HCT116 (cell line): ENCODE data around the gene ABHD4. TPM values are rescaled to one million over a fixed set of nuclear protein-coding genes. Genes with fewer than 3 reads are reported as not detected.

Experiments used
- ATAC-seq: fragments of 200-7000 bp; cut with Tn5 transposase; 2 replicates; pipeline ENCODE4 v1.9.1; 2020; ENCODE audit warnings: mild to moderate bottlenecking, moderate library complexity
- BruUV-seq: library from RNA; stranded (reverse); fragments of 400-500 nt; replicated peaks from 2 replicates; lab custom pipeline; 2021; lab: Mats Ljungman, UMichigan
- CTCF ChIA-PET: fragments of 300-600 bp; sonication (Branson Sonifier 250); formaldehyde crosslinking; loops from one replicate; lab custom pipeline; 2021; ENCODE audit warnings: antibody characterized with exemption; lab: Charles Lee
- POLR2A ChIA-PET: fragments of 300-600, 350-600 bp; sonication (Branson Sonifier 250); formaldehyde crosslinking; loops from one replicate; lab custom pipeline; 2021; ENCODE audit warnings: antibody characterized with exemption; lab: Charles Lee
- RAD21 ChIA-PET, 2 experiments: fragments of 300-600 bp; sonication (Branson Sonifier 250); formaldehyde crosslinking; loops; one replicate each; lab custom pipeline; 2023; ENCODE audit warnings: low total read pairs in 2 of 2; ENCODE audit not compliant: uncharacterized antibody in 2 of 2, unreplicated experiment in 2 of 2, low non-redundant PET in 1 of 2; lab: Charles Lee
- DNase-seq: peaks from one replicate; pipeline ENCODE4 v3.0.0-alpha.2; 2010; ENCODE audit warnings: low read depth, low spot score
- H2AFZ ChIP-seq: fragments of 200-600 bp; shearing (Covaris generic), sonication (generic); 2 replicates; pipeline ENCODE4 v1.6.1; 2017; ENCODE audit warnings: low read depth, mixed run types, mixed read lengths, antibody characterized with exemption, low read length; ENCODE audit not compliant: poor library complexity, severe bottlenecking
- H3K27ac ChIP-seq: 2 replicates; pipeline ENCODE4 v1.5.1; 2012; ENCODE audit warnings: low read depth, low read length
- H3K27me3 ChIP-seq: fragments of 200-600 bp; sonication (generic); 2 replicates; pipeline ENCODE4 v1.6.1; 2016; ENCODE audit warnings: mixed run types, low read length, mixed read lengths; ENCODE audit not compliant: insufficient read depth
- H3K36me3 ChIP-seq, 2 experiments: fragments of 200-500 bp in 1 of 2; fragments of 200-600 bp in 1 of 2; sonication (Bioruptor generic) in 1 of 2; sonication (generic) in 1 of 2; 2 replicates each; pipeline versions ENCODE4 v1.5.1 to v1.6.1; 2014 to 2016; ENCODE audit warnings: low read length in 2 of 2, inconsistent platforms in 1 of 2, mixed read lengths in 1 of 2, mixed run types in 1 of 2; ENCODE audit not compliant: insufficient read depth in 2 of 2, control insufficient read depth in 1 of 2
- H3K4me1 ChIP-seq, 2 experiments: fragments of 200-600 bp in 1 of 2; sonication (generic) in 1 of 2; 2 replicates each; pipeline versions ENCODE4 v1.5.1 to v1.6.1; 2012 to 2017; ENCODE audit warnings: low read length in 2 of 2, inconsistent platforms in 1 of 2, mild to moderate bottlenecking in 1 of 2, mixed read lengths in 1 of 2, mixed run types in 1 of 2, moderate library complexity in 1 of 2; ENCODE audit not compliant: insufficient read depth in 2 of 2, control insufficient read depth in 1 of 2
- H3K4me2 ChIP-seq: fragments of 200-600 bp; sonication (generic); 2 replicates; pipeline ENCODE4 v1.6.1; 2017; ENCODE audit warnings: mixed run types, low read length, mixed read lengths
- H3K4me3 ChIP-seq, 2 experiments: fragments of 200-600 bp in 1 of 2; sonication (generic) in 1 of 2; replicated peaks in 1 of 2; 2 replicates each; pipeline ENCODE4 v1.5.1; 2011 to 2016; ENCODE audit warnings: low read length in 2 of 2, control low read depth in 1 of 2, low read depth in 1 of 2, mild to moderate bottlenecking in 1 of 2, mixed read lengths in 1 of 2, mixed run types in 1 of 2
- H3K79me2 ChIP-seq: fragments of 200-600 bp; sonication (generic); 2 replicates; pipeline ENCODE4 v1.6.1; 2017; ENCODE audit warnings: mild to moderate bottlenecking, mixed run types, low read length, moderate library complexity, mixed read lengths; ENCODE audit not compliant: insufficient read depth
- H3K9ac ChIP-seq: fragments of 200-600 bp; sonication (generic); 2 replicates; pipeline ENCODE4 v1.6.1; 2016; ENCODE audit warnings: low read length, mixed read lengths
- H3K9me2 ChIP-seq: fragments of 200-600 bp; sonication (generic), shearing (Covaris generic); 2 replicates; pipeline ENCODE4 v1.6.1; 2017; ENCODE audit warnings: mixed run types, mild to moderate bottlenecking, moderate library complexity; ENCODE audit not compliant: insufficient read depth
- H3K9me3 ChIP-seq, 2 experiments: fragments of 200-500 bp in 1 of 2; fragments of 200-600 bp in 1 of 2; sonication (Bioruptor generic) in 1 of 2; sonication (generic) in 1 of 2; 2 replicates each; pipeline ENCODE4 v1.6.1; 2014 to 2017; ENCODE audit warnings: low read length in 2 of 2, mixed read lengths in 2 of 2, inconsistent platforms in 1 of 2, low read depth in 1 of 2, mild to moderate bottlenecking in 1 of 2, mixed run types in 1 of 2, moderate library complexity in 1 of 2; ENCODE audit not compliant: control insufficient read depth in 1 of 2, insufficient read depth in 1 of 2
- H4K20me1 ChIP-seq: fragments of 200-600 bp; sonication (generic), shearing (Covaris generic); 2 replicates; pipeline ENCODE4 v1.6.1; 2017; ENCODE audit warnings: mixed run types, mild to moderate bottlenecking, moderate library complexity; ENCODE audit not compliant: insufficient read depth
- ATF3 ChIP-seq: IDR thresholded peaks from 2 replicates; pipeline ENCODE4 v1.6.1; 2012
- CTCF ChIP-seq, 3 experiments: fragments of 200-600 bp in 1 of 3; sonication (generic) in 1 of 3; IDR thresholded peaks in 2 of 3; conservative IDR thresholded peaks in 1 of 3; 2 replicates each; pipeline ENCODE4 v1.5.1; 2012 to 2017; ENCODE audit warnings: low read depth in 2 of 3, low read length in 2 of 3, antibody characterized with exemption in 1 of 3, borderline replicate concordance in 1 of 3, control low read depth in 1 of 3, mild to moderate bottlenecking in 1 of 3, mixed read lengths in 1 of 3, mixed run types in 1 of 3, moderate library complexity in 1 of 3; ENCODE audit not compliant: insufficient read depth in 1 of 3
- EZH2 ChIP-seq: fragments of 200-600 bp; sonication (generic); IDR thresholded peaks from 2 replicates; pipeline ENCODE4 v1.6.1; 2017; ENCODE audit warnings: antibody characterized with exemption, mixed run types
- EZH2phosphoT487 ChIP-seq: fragments of 200-600 bp; IDR thresholded peaks from 2 replicates; pipeline ENCODE4 v1.6.1; 2018; ENCODE audit warnings: antibody characterized with exemption, borderline replicate concordance
- MAX ChIP-seq: IDR thresholded peaks from 2 replicates; pipeline ENCODE4 v1.6.1; 2012
- POLR2A ChIP-seq: IDR thresholded peaks from 2 replicates; pipeline ENCODE4 v1.7.0; 2011; ENCODE audit warnings: borderline replicate concordance; ENCODE audit not compliant: insufficient read depth, insufficient read length; ENCODE audit errors: extremely low read depth
- SP1 ChIP-seq: IDR thresholded peaks from 2 replicates; pipeline ENCODE4 v1.6.1; 2012; ENCODE audit warnings: low read depth
- ZFX ChIP-seq: fragments of 450-650 bp; IDR thresholded peaks from 2 replicates; pipeline ENCODE4 v1.6.1; 2017
- intact Hi-C: fragments of 100-400 bp; cut with micrococcal nuclease; formaldehyde crosslinking; loops from 2 replicates; pipeline ENCODE4 v1.10.0; 2022
- total RNA-seq: library from RNA; stranded (reverse); gene quantifications from one replicate; pipeline ENCODE4 v1.2.1, GENCODE V29; 2021; ENCODE audit not compliant: unreplicated experiment
- TF ChIP-seq, protein P1 (sequence below): IDR thresholded peaks from 2 replicates; pipeline ENCODE4 v1.6.1; 2012; ENCODE audit warnings: low read depth

The ABHD4 gene
- total RNA-seq, 1 experiment from 2014 or later = 9.4 TPM

- H3K4me2 ChIP-seq = peak overlapping the region; percentile 95
- H3K27ac ChIP-seq = peak overlapping the region; percentile 69
- no TSS peak for BruUV-seq
- peak overlapping the region; percentile 72 for H3K9ac ChIP-seq
- DNase-seq = peak; percentile 16
- no peaks in the 10 kb centered on the region for H3K79me2 ChIP-seq
- ChIA-PET CTCF (interaction anchor here (0.9 to 2.5 kb wide), 4 partner anchors 9 to 254 kb away, joined by 3 to 31 read pairs (median 6); partner anchors contain the start of gene DAD1), RAD21 (interaction anchor here in 1 of 2 experiments (1.7 kb wide), 1 partner anchor 9 kb away, joined by 5 read pairs; the partner anchor contains the start of gene DAD1), POLR2A (interaction anchor here (1.1 kb wide), 1 partner anchor 9 kb away, joined by 7 read pairs; the partner anchor contains the start of gene DAD1)
- no peaks in the 10 kb centered on the region for H3K9me3 ChIP-seq
- peak; percentile 70 for ATAC-seq
- H3K9me2 ChIP-seq = no peaks in the 10 kb centered on the region
- no peaks in the 10 kb centered on the region for H4K20me1 ChIP-seq
- peaks cover 3% of the 10 kb centered on the region; the same call in 1 of the 2 replicates for H3K27me3 ChIP-seq
- TF ChIP-seq ZFX = no peak
- peak in 2 of 3 experiments; percentile 15 to 17; a peak in 2 of 6 replicates for TF ChIP-seq CTCF (IDR thresholded peaks at IDR 0.05 in 2 of 3, conservative IDR thresholded peaks at IDR 0.05 in 1 of 3; ENCODE audit: borderline replicate concordance in 1 of 3, insufficient read depth in 1 of 3, low read depth in 2 of 3, low read length in 2 of 3)
- peaks cover 13 to 51% of the 10 kb centered on the region in 2 experiments for H3K4me1 ChIP-seq
- H3K36me3 ChIP-seq = no peaks in the 10 kb centered on the region; a peak in 2 of 4 replicates
- peak overlapping the region; percentile 93 for H2AFZ ChIP-seq
- intact Hi-C loops = no loop called here
- peak overlapping the region; percentile 81 to 86 for H3K4me3 ChIP-seq
These were observed 770 bp downstream of the ABHD4 start for GRCh38 chr14:22598896-22599244.

DNA sequence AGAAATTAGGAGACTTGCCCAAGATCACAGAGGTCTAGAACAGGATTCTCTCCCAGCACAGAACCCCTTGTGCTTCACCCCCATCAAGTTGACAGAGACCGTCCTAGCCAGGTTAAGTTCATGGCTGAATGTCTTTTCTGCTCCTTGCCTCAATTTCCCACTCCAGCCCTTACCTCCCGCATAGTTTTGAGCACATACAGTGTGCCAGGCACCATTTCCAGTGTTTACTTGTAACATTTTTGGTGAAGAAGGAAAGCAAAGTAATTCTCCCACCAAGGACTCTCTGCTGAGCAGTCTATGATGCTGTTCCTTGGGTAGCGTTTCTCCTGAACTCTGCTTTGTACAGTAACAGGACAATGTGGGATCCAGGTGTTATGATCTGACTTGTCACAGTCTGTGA lies 1.2 kb downstream of the ABHD4 start:
- no TSS peak for BruUV-seq
- H3K4me1 ChIP-seq = peaks cover 13 to 51% of the 10 kb centered on the region in 2 experiments
- TF ChIP-seq POLR2A (no peak), CTCF (IDR thresholded peaks at IDR 0.05 in 2 of 3, conservative IDR thresholded peaks at IDR 0.05 in 1 of 3; ENCODE audit: borderline replicate concordance in 1 of 3, insufficient read depth in 1 of 3, low read depth in 2 of 3, low read length in 2 of 3) (no peak), EZH2 (no peak), EZH2phosphoT487 (no peak), ATF3 (no peak), SP1 (no peak), MAX (no peak)
- TF ChIP-seq, protein P1, sequence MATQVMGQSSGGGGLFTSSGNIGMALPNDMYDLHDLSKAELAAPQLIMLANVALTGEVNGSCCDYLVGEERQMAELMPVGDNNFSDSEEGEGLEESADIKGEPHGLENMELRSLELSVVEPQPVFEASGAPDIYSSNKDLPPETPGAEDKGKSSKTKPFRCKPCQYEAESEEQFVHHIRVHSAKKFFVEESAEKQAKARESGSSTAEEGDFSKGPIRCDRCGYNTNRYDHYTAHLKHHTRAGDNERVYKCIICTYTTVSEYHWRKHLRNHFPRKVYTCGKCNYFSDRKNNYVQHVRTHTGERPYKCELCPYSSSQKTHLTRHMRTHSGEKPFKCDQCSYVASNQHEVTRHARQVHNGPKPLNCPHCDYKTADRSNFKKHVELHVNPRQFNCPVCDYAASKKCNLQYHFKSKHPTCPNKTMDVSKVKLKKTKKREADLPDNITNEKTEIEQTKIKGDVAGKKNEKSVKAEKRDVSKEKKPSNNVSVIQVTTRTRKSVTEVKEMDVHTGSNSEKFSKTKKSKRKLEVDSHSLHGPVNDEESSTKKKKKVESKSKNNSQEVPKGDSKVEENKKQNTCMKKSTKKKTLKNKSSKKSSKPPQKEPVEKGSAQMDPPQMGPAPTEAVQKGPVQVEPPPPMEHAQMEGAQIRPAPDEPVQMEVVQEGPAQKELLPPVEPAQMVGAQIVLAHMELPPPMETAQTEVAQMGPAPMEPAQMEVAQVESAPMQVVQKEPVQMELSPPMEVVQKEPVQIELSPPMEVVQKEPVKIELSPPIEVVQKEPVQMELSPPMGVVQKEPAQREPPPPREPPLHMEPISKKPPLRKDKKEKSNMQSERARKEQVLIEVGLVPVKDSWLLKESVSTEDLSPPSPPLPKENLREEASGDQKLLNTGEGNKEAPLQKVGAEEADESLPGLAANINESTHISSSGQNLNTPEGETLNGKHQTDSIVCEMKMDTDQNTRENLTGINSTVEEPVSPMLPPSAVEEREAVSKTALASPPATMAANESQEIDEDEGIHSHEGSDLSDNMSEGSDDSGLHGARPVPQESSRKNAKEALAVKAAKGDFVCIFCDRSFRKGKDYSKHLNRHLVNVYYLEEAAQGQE = no peak

More for the DNA sequence above, 1.2 kb downstream of the ABHD4 start:
- H4K20me1 ChIP-seq = no peaks in the 10 kb centered on the region
- peak overlapping the region; percentile 95 for H3K4me2 ChIP-seq
- peak overlapping the region; percentile 72 for H3K9ac ChIP-seq
- ATAC-seq (no peak), DNase-seq (no peak)
- intact Hi-C loops = no loop called here
- CTCF ChIA-PET = interaction anchor here (0.9 to 2.5 kb wide), 4 partner anchors 10 to 253 kb away, joined by 3 to 31 read pairs (median 6); partner anchors contain the start of gene DAD1
- H2AFZ ChIP-seq = no peak overlapping the region
- H3K4me3 ChIP-seq = peak overlapping the region in 1 of 2 experiments; percentile 86; a peak in 2 of 4 replicates
- RAD21 ChIA-PET = interaction anchor here in 1 of 2 experiments (1.7 kb wide), 1 partner anchor 10 kb away, joined by 5 read pairs; the partner anchor contains the start of gene DAD1
- POLR2A ChIA-PET = interaction anchor here (0.7 to 1.1 kb wide), 2 partner anchors 10 kb away, joined by 3 to 7 read pairs; partner anchors contain the start of gene DAD1
- no peaks in the 10 kb centered on the region; a peak in 2 of 4 replicates for H3K36me3 ChIP-seq
- H3K79me2 ChIP-seq = no peaks in the 10 kb centered on the region
- H3K27me3 ChIP-seq = peaks cover 3% of the 10 kb centered on the region; the same call in 1 of the 2 replicates
- no peaks in the 10 kb centered on the region for H3K9me2 ChIP-seq
- peak overlapping the region; percentile 69; the same call in 1 of the 2 replicates for H3K27ac ChIP-seq
- no peaks in the 10 kb centered on the region for H3K9me3 ChIP-seq
